ENCODE data around the gene LRRN2.

DNA sequence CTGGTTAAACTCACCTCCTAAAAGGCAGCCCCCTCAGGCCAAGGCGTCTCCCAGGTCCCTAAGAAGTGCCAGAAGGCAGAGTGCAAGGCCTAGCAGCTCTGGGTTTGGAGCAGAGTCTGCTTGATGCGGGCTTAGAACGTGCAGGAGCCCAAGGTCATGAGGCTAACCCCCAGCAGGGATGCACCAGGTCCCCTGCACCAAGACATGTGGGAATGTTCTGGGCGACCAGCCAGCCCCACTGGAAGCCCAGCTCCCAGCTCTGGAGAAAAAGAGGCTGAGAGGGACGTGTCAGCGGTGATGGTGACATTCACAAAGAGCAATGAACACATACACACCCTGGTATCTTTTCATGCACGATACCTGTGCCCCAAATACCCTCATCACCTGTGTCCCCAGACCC lies 5.1 kb downstream of the LRRN2 start:
- TF ChIP-seq, protein P1, sequence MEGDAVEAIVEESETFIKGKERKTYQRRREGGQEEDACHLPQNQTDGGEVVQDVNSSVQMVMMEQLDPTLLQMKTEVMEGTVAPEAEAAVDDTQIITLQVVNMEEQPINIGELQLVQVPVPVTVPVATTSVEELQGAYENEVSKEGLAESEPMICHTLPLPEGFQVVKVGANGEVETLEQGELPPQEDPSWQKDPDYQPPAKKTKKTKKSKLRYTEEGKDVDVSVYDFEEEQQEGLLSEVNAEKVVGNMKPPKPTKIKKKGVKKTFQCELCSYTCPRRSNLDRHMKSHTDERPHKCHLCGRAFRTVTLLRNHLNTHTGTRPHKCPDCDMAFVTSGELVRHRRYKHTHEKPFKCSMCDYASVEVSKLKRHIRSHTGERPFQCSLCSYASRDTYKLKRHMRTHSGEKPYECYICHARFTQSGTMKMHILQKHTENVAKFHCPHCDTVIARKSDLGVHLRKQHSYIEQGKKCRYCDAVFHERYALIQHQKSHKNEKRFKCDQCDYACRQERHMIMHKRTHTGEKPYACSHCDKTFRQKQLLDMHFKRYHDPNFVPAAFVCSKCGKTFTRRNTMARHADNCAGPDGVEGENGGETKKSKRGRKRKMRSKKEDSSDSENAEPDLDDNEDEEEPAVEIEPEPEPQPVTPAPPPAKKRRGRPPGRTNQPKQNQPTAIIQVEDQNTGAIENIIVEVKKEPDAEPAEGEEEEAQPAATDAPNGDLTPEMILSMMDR (IDR thresholded peaks at IDR 0.05): no peak
- TF ChIP-seq POLR2A (IDR thresholded peaks at IDR 0.05): no peak
